Natural killer cell (primary cell): ENCODE data around the gene MLKL. TPM values are rescaled to one million over a fixed set of nuclear protein-coding genes. Genes with fewer than 3 reads are reported as not detected.

ENCODE experiments used
- ATAC-seq, 3 donors: fragments of 150-1000 bp in 2 of 3; fragments of 200-7000 bp in 1 of 3; cut with Tn5 transposase; 1 replicate in 1 of 3; 2 replicates in 2 of 3; pipeline ENCODE4 v1.10.0; 2021; ENCODE audit warnings: mild to moderate bottlenecking in 2 of 3, moderate library complexity in 2 of 3
- DNase-seq, 2 donors: peaks; one replicate each; pipeline versions ENCODE4 v3.0.0 to v3.0.0-alpha.2; 2013 to 2021; ENCODE audit warnings: mixed read lengths in 1 of 2
- H3K27ac ChIP-seq: one replicate; pipeline ENCODE4 v1.5.1; 2013; ENCODE audit warnings: mild to moderate bottlenecking, low read length
- H3K27me3 ChIP-seq: one replicate; pipeline ENCODE4 v1.6.1; 2013; ENCODE audit warnings: low read length; ENCODE audit not compliant: control insufficient read depth, insufficient read depth
- H3K36me3 ChIP-seq: one replicate; pipeline ENCODE4 v1.6.1; 2013; ENCODE audit warnings: low read length; ENCODE audit not compliant: control insufficient read depth, insufficient read depth
- H3K4me1 ChIP-seq: one replicate; pipeline ENCODE4 v1.6.1; 2013; ENCODE audit warnings: low read length; ENCODE audit not compliant: control insufficient read depth, insufficient read depth
- H3K4me3 ChIP-seq: one replicate; pipeline ENCODE4 v1.5.1; 2013; ENCODE audit warnings: low read length
- H3K9me3 ChIP-seq: one replicate; pipeline ENCODE4 v1.6.1; 2013; ENCODE audit warnings: low read length; ENCODE audit not compliant: control insufficient read depth, insufficient read depth
- H3K27ac Mint-ChIP-seq, 2 donors: one replicate each; pipeline ENCODE4 v1.8.0; 2022; ENCODE audit warnings: mild to moderate bottlenecking in 2 of 2, mixed read lengths in 2 of 2, moderate library complexity in 1 of 2
- H3K27me3 Mint-ChIP-seq, 2 donors: one replicate each; pipeline ENCODE4 v1.8.0; 2022; ENCODE audit warnings: low read depth in 2 of 2, mixed read lengths in 2 of 2
- H3K36me3 Mint-ChIP-seq: one replicate; pipeline ENCODE4 v1.8.0; 2022; ENCODE audit warnings: mixed read lengths
- H3K4me1 Mint-ChIP-seq, 2 donors: one replicate each; pipeline ENCODE4 v1.8.0; 2022; ENCODE audit warnings: mixed read lengths in 2 of 2
- H3K4me3 Mint-ChIP-seq: one replicate; pipeline ENCODE4 v1.8.0; 2022; ENCODE audit warnings: mild to moderate bottlenecking, moderate library complexity, mixed read lengths
- H3K9me3 Mint-ChIP-seq, 2 donors: one replicate each; pipeline ENCODE4 v1.8.0; 2022; ENCODE audit warnings: mixed read lengths in 2 of 2
- CTCF ChIP-seq: fragments of 200-600 bp; IDR thresholded peaks from one replicate; pipeline ENCODE4 v1.8.0; 2022; ENCODE audit warnings: antibody characterized with exemption
- WGBS: methylation state at CpG from one replicate; pipeline ENCODE4 v1.1.7; 2013; ENCODE audit warnings: missing lambda C conversion rate; ENCODE audit not compliant: insufficient coverage; 5-methylcytosine and 5-hydroxymethylcytosine counted together
- intact Hi-C: fragments of 100-400 bp; cut with micrococcal nuclease; formaldehyde crosslinking; loops from one replicate; pipeline ENCODE4 v1.14.2; 2022
- total RNA-seq, 4 donors: library from RNA; stranded (reverse); fragments of 120-200 nt in 1 of 4; gene quantifications; one replicate each; pipeline versions ENCODE4 v1.2.3 to v1.2.4, GENCODE V29; 2013 to 2022

The MLKL gene
- 10 to 100 TPM; 39.8 to 57.5 (median 52.1) TPM for total RNA-seq
- 38.1 TPM for total RNA-seq (2013)

- H3K27ac Mint-ChIP-seq, result peak within 1 kb of the TSS; percentile 98 to 99
- no peaks in the 10 kb centered on the region for H3K36me3 Mint-ChIP-seq
- no peak for TF ChIP-seq CTCF
- Histone ChIP-seq H3K27me3 (no peaks in the 10 kb centered on the region), H3K36me3 (no peaks in the 10 kb centered on the region), H3K9me3 (no peaks in the 10 kb centered on the region), H3K4me3 (peak within 1 kb of the TSS; percentile 94), H3K4me1 (peaks cover 25% of the 10 kb centered on the region), H3K27ac (peak within 1 kb of the TSS; percentile 81)
- H3K9me3 Mint-ChIP-seq, result no peaks in the 10 kb centered on the region
- intact Hi-C loops, result loop anchor here (2.0 to 10.0 kb wide), 2 partner anchors 34 to 284 kb away; partner anchors contain the start of genes RFWD3 and WDR59
- under 1% methylated on average over 34 of the region's 35 CpGs for WGBS
- DNase-seq (peak; percentile 73 to 77), ATAC-seq (peak; percentile 82 to 90 (median 83))
- peak within 1 kb of the TSS; percentile 100 for H3K4me3 Mint-ChIP-seq
- H3K27me3 Mint-ChIP-seq, result no peaks in the 10 kb centered on the region
- H3K4me1 Mint-ChIP-seq, result peaks cover 56 to 57% of the 10 kb centered on the region in 2 donors
Measured at GRCh38 chr16:74700438-74701225, at the start of gene MLKL. Gene MLKL (minus strand): TSS chr16:74700862. CDS start chr16:74695757, 5,105 bp downstream.

- Mint-ChIP-seq H3K4me1 (no peaks in the 10 kb centered on the region), H3K36me3 (no peaks in the 10 kb centered on the region), H3K27me3 (peaks cover 0 to 4% of the 10 kb centered on the region in 2 donors), H3K4me3 (no peak overlapping the region), H3K27ac (no peak overlapping the region), H3K9me3 (no peaks in the 10 kb centered on the region)
- H3K9me3 ChIP-seq, result no peaks in the 10 kb centered on the region
- 83% methylated on average over 20 of the region's 20 CpGs for WGBS
- H3K27ac ChIP-seq, result no peak overlapping the region
- DNase-seq (no peak), ATAC-seq (no peak)
- H3K36me3 ChIP-seq, result no peaks in the 10 kb centered on the region
- no peak for TF ChIP-seq CTCF
- no peaks in the 10 kb centered on the region for H3K27me3 ChIP-seq
- intact Hi-C loops, result no loop called here
- H3K4me1 ChIP-seq, result no peaks in the 10 kb centered on the region
- H3K4me3 ChIP-seq, result no peak overlapping the region
Measured at GRCh38 chr16:74749291-74750055, 48.8 kb upstream of the MLKL start.

- Histone ChIP-seq H3K36me3 (no peaks in the 10 kb centered on the region), H3K27ac (no peak overlapping the region), H3K27me3 (no peaks in the 10 kb centered on the region), H3K4me1 (no peaks in the 10 kb centered on the region), H3K4me3 (no peak overlapping the region), H3K9me3 (no peaks in the 10 kb centered on the region)
- Mint-ChIP-seq H3K4me3 (no peak overlapping the region), H3K27ac (no peak overlapping the region), H3K36me3 (no peaks in the 10 kb centered on the region), H3K9me3 (no peaks in the 10 kb centered on the region), H3K4me1 (no peaks in the 10 kb centered on the region), H3K27me3 (peaks cover 0 to 4% of the 10 kb centered on the region in 2 donors)
- DNase-seq (no peak), ATAC-seq (no peak)
- TF ChIP-seq CTCF, result no peak
- intact Hi-C loops, result no loop called here
- 92% methylated on average over 19 of the region's 19 CpGs for WGBS
Measured at GRCh38 chr16:74748616-74749026, 48.0 kb upstream of the MLKL start.
